PC-3 (cell line): ENCODE data around the gene GRIP2. TPM values are rescaled to one million over a fixed set of nuclear protein-coding genes. Genes with fewer than 3 reads are reported as not detected.

ENCODE experiments used
- ATAC-seq: fragments of 200-7000 bp; cut with Tn5 transposase; 2 replicates; pipeline ENCODE4 v1.9.1; 2020; ENCODE audit warnings: mild to moderate bottlenecking, moderate library complexity
- BruUV-seq: library from RNA; stranded (reverse); fragments of 400-500 nt; replicated peaks from 2 replicates; lab custom pipeline; 2021; lab: Mats Ljungman, UMichigan
- CTCF ChIA-PET: fragments of 300-600 bp; sonication (Branson Sonifier 250); formaldehyde crosslinking; loops from one replicate; lab custom pipeline; 2022; ENCODE audit warnings: antibody characterized with exemption; lab: Charles Lee
- POLR2A ChIA-PET: fragments of 300-600 bp; sonication (Branson Sonifier 250); formaldehyde crosslinking; loops from one replicate; lab custom pipeline; 2022; ENCODE audit warnings: antibody characterized with exemption; ENCODE audit not compliant: unreplicated experiment; lab: Charles Lee
- DNase-seq: peaks from one replicate; pipeline ENCODE4 v3.0.0-alpha.2; 2015
- H2AFZ ChIP-seq: fragments of 300-600 bp; sonication (generic); 2 replicates; pipeline ENCODE4 v1.6.0; 2016; ENCODE audit warnings: antibody characterized with exemption, low read length
- H3F3A ChIP-seq: fragments of 300-600 bp; sonication (generic); one replicate; pipeline ENCODE4 v1.6.0; 2017; ENCODE audit warnings: antibody characterized with exemption, low read length, control low read depth, mild to moderate bottlenecking; ENCODE audit not compliant: unreplicated experiment
- H3K27ac ChIP-seq: fragments of 300-600 bp; sonication (generic); 2 replicates; pipeline ENCODE4 v1.5.1; 2016; ENCODE audit warnings: mild to moderate bottlenecking, low read length
- H3K27me3 ChIP-seq: fragments of 300-600 bp; sonication (generic); 2 replicates; pipeline ENCODE4 v1.6.1; 2016; ENCODE audit warnings: low read length, mixed read lengths
- H3K36me3 ChIP-seq: fragments of 300-600 bp; sonication (generic); 2 replicates; pipeline ENCODE4 v1.6.1; 2016; ENCODE audit warnings: low read depth, mixed run types, low read length, mixed read lengths
- H3K4me1 ChIP-seq: fragments of 300-600 bp; sonication (generic); 2 replicates; pipeline ENCODE4 v1.5.1; 2016; ENCODE audit warnings: low read length; ENCODE audit not compliant: insufficient read depth
- H3K4me2 ChIP-seq: fragments of 300-600 bp; sonication (generic); 2 replicates; pipeline ENCODE4 v1.6.0; 2016; ENCODE audit warnings: low read length
- H3K4me3 ChIP-seq: fragments of 300-600 bp; sonication (generic); 2 replicates; pipeline ENCODE4 v1.5.1; 2016; ENCODE audit warnings: mild to moderate bottlenecking, low read length, mixed read lengths
- H3K79me2 ChIP-seq: fragments of 300-600 bp; sonication (generic); 2 replicates; pipeline ENCODE4 v1.6.1; 2017; ENCODE audit warnings: low read length, mixed read lengths
- H3K9ac ChIP-seq: fragments of 300-600 bp; sonication (generic); 2 replicates; pipeline ENCODE4 v1.6.0; 2016; ENCODE audit warnings: mild to moderate bottlenecking, low read length
- H3K9me2 ChIP-seq: fragments of 300-600 bp; sonication (generic); replicated peaks from 2 replicates; pipeline ENCODE4 v1.6.1; 2016; ENCODE audit warnings: mixed run types, low read length, mixed read lengths
- H3K9me3 ChIP-seq: fragments of 300-600 bp; sonication (generic); 2 replicates; pipeline ENCODE4 v1.6.1; 2016; ENCODE audit warnings: low read length, mixed read lengths
- H4K20me1 ChIP-seq: fragments of 300-600 bp; sonication (generic); 2 replicates; pipeline ENCODE4 v1.6.1; 2016; ENCODE audit warnings: low read length, mixed read lengths
- EZH2 ChIP-seq: fragments of 300-600 bp; sonication (generic); IDR thresholded peaks from one replicate; pipeline ENCODE4 v1.6.1; 2017; ENCODE audit warnings: antibody characterized with exemption, mild to moderate bottlenecking, low read length; ENCODE audit not compliant: unreplicated experiment
- EZH2phosphoT487 ChIP-seq: fragments of 300-600 bp; sonication (generic); IDR thresholded peaks from 2 replicates; pipeline ENCODE4 v1.6.1; 2018; ENCODE audit warnings: mild to moderate bottlenecking, antibody characterized with exemption, low read length, borderline replicate concordance
- intact Hi-C: fragments of 100-400 bp; cut with micrococcal nuclease; formaldehyde crosslinking; loops from 2 replicates; pipeline ENCODE4 v1.9.0; 2023
- total RNA-seq: library from RNA; depleted of rRNA; stranded (reverse); fragments of >200 nt; gene quantifications from 2 replicates; pipeline ENCODE4 v1.2.3, GENCODE V29; 2014
- TF ChIP-seq, protein P1 (sequence below): fragments of 300-600 bp; sonication (generic); conservative IDR thresholded peaks from 2 replicates; pipeline ENCODE4 v1.5.1; 2017; ENCODE audit warnings: antibody characterized with exemption, low read depth, mild to moderate bottlenecking, low read length

The GRIP2 gene
- total RNA-seq, 1 experiment from 2014 or later = 0.36 TPM

DNA sequence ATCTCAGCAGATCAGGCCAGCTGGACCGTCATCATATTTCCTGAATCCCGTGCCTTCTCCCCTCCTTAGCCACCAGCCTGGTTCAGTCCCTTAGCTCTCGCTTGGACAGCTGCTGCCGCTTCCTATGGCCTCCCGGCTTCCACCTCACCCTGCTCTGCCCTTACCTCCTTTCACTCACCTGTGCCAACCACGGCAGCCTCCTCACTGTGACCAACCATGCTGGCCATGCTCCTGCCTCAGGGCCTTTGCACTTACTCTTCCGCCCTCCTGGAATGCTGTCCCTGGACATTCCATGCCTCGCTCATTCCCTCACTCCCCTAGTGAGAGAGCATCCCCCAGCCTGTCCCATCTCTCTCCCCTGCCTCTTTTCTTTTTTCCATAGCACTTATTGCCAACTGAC lies 19.2 kb downstream of the GRIP2 start:
- CTCF ChIA-PET = no interaction called here
- H3K4me3 ChIP-seq = no peak overlapping the region

DNA sequence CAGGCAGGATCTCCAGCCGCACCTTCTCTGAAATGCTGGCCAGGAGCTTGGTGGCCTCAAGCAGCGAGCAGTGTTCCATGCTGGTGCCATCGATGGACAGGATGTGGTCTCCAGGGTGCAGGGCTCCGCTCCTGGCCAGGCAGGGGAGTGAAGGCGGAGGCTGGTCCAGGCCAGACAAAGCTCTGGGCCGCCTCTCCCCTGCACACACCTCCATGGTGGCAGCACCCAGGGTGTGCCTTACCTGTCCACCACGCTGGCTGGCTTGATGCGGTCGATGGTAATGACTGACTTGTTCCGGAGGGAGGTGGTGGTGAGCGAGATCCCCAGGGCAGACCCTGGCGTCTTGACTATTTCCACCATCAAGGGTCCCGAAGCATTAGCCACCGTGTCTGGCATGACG lies 20.0 kb downstream of the GRIP2 start:
- no peak for ATAC-seq
- Histone ChIP-seq H3K9me3 (no peaks in the 10 kb centered on the region), H3K9ac (no peak overlapping the region), H3K4me2 (no peak overlapping the region), H3K36me3 (no peaks in the 10 kb centered on the region), H3K27ac (no peak overlapping the region), H2AFZ (no peak overlapping the region), H3K79me2 (no peaks in the 10 kb centered on the region), H3K27me3 (no peaks in the 10 kb centered on the region), H3K4me3 (no peak overlapping the region), H4K20me1 (no peaks in the 10 kb centered on the region), H3F3A (no peaks in the 10 kb centered on the region), H3K4me1 (no peaks in the 10 kb centered on the region), H3K9me2 (no peaks in the 10 kb centered on the region)
- TF ChIP-seq EZH2phosphoT487 (no peak), EZH2 (no peak)
- TF ChIP-seq, protein P1, sequence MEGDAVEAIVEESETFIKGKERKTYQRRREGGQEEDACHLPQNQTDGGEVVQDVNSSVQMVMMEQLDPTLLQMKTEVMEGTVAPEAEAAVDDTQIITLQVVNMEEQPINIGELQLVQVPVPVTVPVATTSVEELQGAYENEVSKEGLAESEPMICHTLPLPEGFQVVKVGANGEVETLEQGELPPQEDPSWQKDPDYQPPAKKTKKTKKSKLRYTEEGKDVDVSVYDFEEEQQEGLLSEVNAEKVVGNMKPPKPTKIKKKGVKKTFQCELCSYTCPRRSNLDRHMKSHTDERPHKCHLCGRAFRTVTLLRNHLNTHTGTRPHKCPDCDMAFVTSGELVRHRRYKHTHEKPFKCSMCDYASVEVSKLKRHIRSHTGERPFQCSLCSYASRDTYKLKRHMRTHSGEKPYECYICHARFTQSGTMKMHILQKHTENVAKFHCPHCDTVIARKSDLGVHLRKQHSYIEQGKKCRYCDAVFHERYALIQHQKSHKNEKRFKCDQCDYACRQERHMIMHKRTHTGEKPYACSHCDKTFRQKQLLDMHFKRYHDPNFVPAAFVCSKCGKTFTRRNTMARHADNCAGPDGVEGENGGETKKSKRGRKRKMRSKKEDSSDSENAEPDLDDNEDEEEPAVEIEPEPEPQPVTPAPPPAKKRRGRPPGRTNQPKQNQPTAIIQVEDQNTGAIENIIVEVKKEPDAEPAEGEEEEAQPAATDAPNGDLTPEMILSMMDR = no peak
- ChIA-PET POLR2A (no interaction called here), CTCF (no interaction called here)
- intact Hi-C loops = no loop called here
- DNase-seq = no peak
- no TSS peak for BruUV-seq

More for the DNA sequence above, 19.2 kb downstream of the GRIP2 start:
- POLR2A ChIA-PET = no interaction called here
- H3K9me3 ChIP-seq = no peaks in the 10 kb centered on the region
- DNase-seq = no peak
- H2AFZ ChIP-seq = no peak overlapping the region
- ATAC-seq = no peak
- no peak overlapping the region for H3K4me2 ChIP-seq
- no peaks in the 10 kb centered on the region for H3F3A ChIP-seq
- no peaks in the 10 kb centered on the region for H4K20me1 ChIP-seq
- no peaks in the 10 kb centered on the region for H3K36me3 ChIP-seq
- H3K9me2 ChIP-seq = no peaks in the 10 kb centered on the region
- no peaks in the 10 kb centered on the region for H3K27me3 ChIP-seq
- H3K27ac ChIP-seq = no peak overlapping the region
- TF ChIP-seq, protein P1 = no peak
- TF ChIP-seq EZH2 = no peak
- TF ChIP-seq EZH2phosphoT487 = no peak
- no peaks in the 10 kb centered on the region for H3K79me2 ChIP-seq
- intact Hi-C loops = no loop called here
- no TSS peak for BruUV-seq
- H3K4me1 ChIP-seq = no peaks in the 10 kb centered on the region
- no peak overlapping the region for H3K9ac ChIP-seq

GRCh38 chr3:14519406-14519805 lies 20.7 kb downstream of the GRIP2 start:
- POLR2A ChIA-PET = no interaction called here
- intact Hi-C loops = no loop called here
- DNase-seq = no peak
- Histone ChIP-seq H3K9me2 (no peaks in the 10 kb centered on the region), H4K20me1 (no peaks in the 10 kb centered on the region), H3K9me3 (no peaks in the 10 kb centered on the region), H3K9ac (no peak overlapping the region), H3K4me2 (no peak overlapping the region), H3K4me3 (no peak overlapping the region), H3K27ac (no peak overlapping the region), H3F3A (no peaks in the 10 kb centered on the region), H3K36me3 (no peaks in the 10 kb centered on the region), H3K27me3 (no peaks in the 10 kb centered on the region), H3K79me2 (no peaks in the 10 kb centered on the region), H2AFZ (no peak overlapping the region), H3K4me1 (no peaks in the 10 kb centered on the region)
- TF ChIP-seq EZH2phosphoT487 = no peak
- TF ChIP-seq, protein P1 = no peak
- no peak for TF ChIP-seq EZH2
- CTCF ChIA-PET = no interaction called here
- ATAC-seq = no peak
- BruUV-seq = no TSS peak
